PC-9 (cell line): ENCODE measurements around the gene POFUT2.

Source experiments
- EZH2 ChIP-seq: fragments of 200-600 bp; sonication (generic); IDR thresholded peaks from 2 replicates; pipeline ENCODE4 v1.8.0; 2017; ENCODE audit warnings: antibody characterized with exemption, low read depth
- TF ChIP-seq, protein P1 (sequence below): fragments of 200-600 bp; sonication (generic); conservative IDR thresholded peaks from 2 replicates; pipeline ENCODE4 v1.6.1; 2017; ENCODE audit warnings: mixed run types, antibody characterized with exemption, mild to moderate bottlenecking, moderate library complexity

DNA sequence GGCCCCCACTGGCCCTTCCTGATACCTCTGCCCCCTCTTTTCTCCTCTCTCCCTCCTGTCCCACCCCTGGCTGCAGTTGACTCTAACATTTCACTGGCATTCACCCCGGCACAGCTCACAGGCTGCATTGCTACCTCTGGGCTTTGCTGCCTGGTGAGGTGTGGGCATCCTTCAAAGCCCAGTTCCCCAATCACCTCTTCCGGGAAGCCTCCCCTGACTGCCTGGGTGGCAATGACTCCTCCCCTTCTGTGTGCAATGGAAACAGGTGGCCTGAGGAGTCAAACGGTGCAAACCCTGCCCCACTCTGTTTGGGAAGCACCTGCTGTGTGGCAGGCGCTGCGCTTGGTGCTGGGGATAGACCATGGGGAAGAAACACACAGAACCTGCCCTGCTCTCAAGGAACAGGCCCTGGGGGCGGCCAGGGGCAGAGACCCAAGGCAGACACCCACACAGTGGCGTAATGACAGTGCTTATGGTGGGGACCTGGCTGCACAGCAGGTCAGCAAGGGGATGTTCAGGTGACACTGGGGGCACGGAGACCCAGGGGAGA, 39.3 kb upstream of the POFUT2 start:
- TF ChIP-seq, protein P1, sequence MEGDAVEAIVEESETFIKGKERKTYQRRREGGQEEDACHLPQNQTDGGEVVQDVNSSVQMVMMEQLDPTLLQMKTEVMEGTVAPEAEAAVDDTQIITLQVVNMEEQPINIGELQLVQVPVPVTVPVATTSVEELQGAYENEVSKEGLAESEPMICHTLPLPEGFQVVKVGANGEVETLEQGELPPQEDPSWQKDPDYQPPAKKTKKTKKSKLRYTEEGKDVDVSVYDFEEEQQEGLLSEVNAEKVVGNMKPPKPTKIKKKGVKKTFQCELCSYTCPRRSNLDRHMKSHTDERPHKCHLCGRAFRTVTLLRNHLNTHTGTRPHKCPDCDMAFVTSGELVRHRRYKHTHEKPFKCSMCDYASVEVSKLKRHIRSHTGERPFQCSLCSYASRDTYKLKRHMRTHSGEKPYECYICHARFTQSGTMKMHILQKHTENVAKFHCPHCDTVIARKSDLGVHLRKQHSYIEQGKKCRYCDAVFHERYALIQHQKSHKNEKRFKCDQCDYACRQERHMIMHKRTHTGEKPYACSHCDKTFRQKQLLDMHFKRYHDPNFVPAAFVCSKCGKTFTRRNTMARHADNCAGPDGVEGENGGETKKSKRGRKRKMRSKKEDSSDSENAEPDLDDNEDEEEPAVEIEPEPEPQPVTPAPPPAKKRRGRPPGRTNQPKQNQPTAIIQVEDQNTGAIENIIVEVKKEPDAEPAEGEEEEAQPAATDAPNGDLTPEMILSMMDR: no peak
- no peak for TF ChIP-seq EZH2
